Measurements from ENCODE around the gene SNX30.

SNX30 gene

DNA sequence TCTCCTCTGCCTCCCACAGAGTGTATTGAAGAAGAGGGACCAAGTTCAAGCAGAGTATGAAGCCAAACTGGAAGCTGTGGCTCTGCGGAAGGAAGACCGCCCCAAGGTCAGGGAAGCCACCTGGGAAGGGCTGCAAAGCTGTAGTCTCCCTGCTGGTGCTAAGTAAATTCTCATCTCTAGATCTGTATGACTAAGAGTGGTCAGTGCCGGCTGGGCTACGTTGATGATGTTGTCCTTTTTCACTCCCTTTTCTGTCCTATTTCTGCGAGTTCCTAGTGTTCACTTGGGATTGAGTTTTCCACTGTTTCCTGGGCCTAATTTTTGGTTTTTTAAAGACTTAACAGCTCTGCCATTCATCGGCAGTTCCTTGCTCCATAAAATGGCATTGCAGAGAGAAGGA is 100.3 kb downstream of the SNX30 start:
- peaks cover 16% of the 10 kb centered on the region for H3K4me1 ChIP-seq (ENCODE audit: insufficient read depth, low read length)
- no peak overlapping the region for H3K4me3 ChIP-seq (ENCODE audit: low read length)
- H3K27ac ChIP-seq (ENCODE audit: low read depth, low read length): no peak overlapping the region
- 96% methylated on average over 6 of the region's 6 CpGs for WGBS
- H3K36me3 ChIP-seq (ENCODE audit: insufficient read depth, low read length): peaks cover 18% of the 10 kb centered on the region; the same call in 1 of the 2 replicates
- H3K9ac ChIP-seq (ENCODE audit: low read depth, low read length): no peak overlapping the region
- H3K27me3 ChIP-seq (ENCODE audit: insufficient read depth, low read length): no peaks in the 10 kb centered on the region
- H3K9me3 ChIP-seq (ENCODE audit: insufficient read depth, low read depth, low read length): no peaks in the 10 kb centered on the region

DNA sequence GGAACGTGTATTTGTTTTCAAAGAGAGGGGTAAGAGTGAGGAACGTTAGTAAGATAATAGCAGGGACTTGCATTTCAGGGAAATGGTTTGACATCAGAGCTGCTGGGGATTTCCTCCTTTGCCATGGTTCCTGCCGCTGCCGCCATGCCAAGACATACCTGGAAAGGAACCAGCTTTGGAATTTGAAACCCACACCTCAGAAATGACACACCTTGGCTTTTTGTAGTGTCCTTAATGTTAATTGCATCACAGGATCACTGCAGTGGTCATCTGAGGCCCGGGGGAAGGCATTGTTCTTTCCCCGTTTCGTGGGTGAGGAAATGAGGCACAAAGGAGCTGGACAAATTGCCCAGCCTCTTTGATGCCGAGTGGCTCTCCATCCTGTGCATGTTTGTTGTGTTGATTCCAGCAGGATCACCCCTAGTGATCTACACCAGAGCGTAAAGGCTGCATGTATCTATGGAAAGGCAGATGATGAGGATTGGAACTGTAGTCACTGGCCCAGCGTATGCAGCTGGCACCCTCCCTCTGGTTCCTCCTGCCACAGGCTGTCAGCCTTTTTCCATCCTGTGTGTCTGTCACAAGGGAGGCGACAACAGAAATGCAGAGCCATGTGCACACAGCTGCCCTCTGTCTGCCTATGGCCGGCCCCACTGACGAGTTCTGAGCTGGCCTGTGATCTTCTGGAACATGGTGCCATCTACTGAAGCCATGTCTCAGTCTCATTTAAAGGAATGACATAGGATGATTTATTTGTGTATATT is 102.4 kb downstream of the SNX30 start:
- Histone ChIP-seq H3K4me3 (ENCODE audit: low read length) (no peak overlapping the region), H3K27ac (ENCODE audit: low read depth, low read length) (no peak overlapping the region), H3K36me3 (ENCODE audit: insufficient read depth, low read length) (peaks cover 18% of the 10 kb centered on the region; the same call in 1 of the 2 replicates), H3K9ac (ENCODE audit: low read depth, low read length) (no peak overlapping the region), H3K27me3 (ENCODE audit: insufficient read depth, low read length) (no peaks in the 10 kb centered on the region), H3K4me1 (ENCODE audit: insufficient read depth, low read length) (peaks cover 6% of the 10 kb centered on the region; the same call in 1 of the 2 replicates), H3K9me3 (ENCODE audit: insufficient read depth, low read depth, low read length) (no peaks in the 10 kb centered on the region)
- 78% methylated on average over 13 of the region's 13 CpGs for WGBS

DNA sequence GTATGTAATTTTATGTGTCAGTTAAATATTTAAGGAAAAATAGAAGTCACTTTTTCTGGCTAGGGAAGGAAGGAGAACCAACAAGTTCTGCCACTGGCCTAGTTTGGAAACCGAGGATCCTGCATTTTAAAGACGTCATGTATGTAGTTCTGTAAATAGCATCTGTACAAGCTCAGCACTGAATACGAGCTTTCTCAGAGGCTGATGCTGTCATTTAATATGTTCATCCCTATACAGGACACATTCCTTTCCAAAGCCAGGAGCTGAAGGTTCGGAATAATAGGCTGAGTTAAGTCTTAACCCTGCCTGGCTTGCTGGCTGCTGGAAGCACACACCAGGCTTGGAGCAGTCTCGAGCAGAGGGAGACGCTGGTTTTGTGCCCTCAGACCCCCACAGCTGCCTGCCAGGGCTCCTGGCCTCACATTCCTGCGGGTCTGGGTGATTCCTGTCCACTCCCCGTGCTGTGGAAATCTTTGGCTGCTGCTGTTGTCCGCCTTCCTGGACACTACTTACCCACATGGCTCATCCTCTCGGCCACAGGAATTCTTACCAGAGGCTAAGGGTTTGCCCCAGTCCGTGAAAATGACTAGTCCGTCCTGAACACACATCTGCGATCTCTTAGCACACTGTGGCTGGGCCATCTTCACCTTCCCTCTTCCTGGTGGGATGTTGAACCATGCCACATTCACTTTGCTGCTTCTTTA is 103.5 kb downstream of the SNX30 start:
- Histone ChIP-seq H3K9me3 (ENCODE audit: insufficient read depth, low read depth, low read length) (no peaks in the 10 kb centered on the region), H3K4me3 (ENCODE audit: low read length) (no peak overlapping the region), H3K27me3 (ENCODE audit: insufficient read depth, low read length) (no peaks in the 10 kb centered on the region), H3K4me1 (ENCODE audit: insufficient read depth, low read length) (peaks cover 2% of the 10 kb centered on the region; the same call in 1 of the 2 replicates), H3K27ac (ENCODE audit: low read depth, low read length) (no peak overlapping the region), H3K36me3 (ENCODE audit: insufficient read depth, low read length) (peaks cover 18% of the 10 kb centered on the region; the same call in 1 of the 2 replicates), H3K9ac (ENCODE audit: low read depth, low read length) (no peak overlapping the region)
- WGBS: 92% methylated on average over 13 of the region's 13 CpGs

DNA sequence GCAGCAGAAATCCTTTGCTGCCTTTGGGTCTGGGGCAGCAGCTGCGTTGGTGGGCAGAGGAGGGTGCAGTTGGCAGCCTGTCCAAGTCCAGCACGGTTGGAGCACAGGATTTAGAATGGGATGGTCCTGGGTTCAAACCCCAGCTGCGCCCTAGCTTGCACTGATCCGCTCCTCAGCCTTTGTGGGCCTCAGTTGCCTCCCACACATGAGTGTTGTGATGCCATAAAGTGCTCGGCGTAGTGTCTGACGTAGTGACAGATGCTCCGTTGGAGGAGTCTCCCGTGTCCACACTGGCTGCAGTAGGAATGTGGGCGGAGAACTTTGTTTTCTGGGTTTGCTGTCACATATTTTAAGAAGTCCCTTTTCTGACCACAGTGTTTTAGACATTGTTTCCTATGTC is 104.1 kb downstream of the SNX30 start:
- Histone ChIP-seq H3K36me3 (ENCODE audit: insufficient read depth, low read length) (peaks cover 18% of the 10 kb centered on the region; the same call in 1 of the 2 replicates), H3K4me1 (ENCODE audit: insufficient read depth, low read length) (no peaks in the 10 kb centered on the region), H3K9ac (ENCODE audit: low read depth, low read length) (no peak overlapping the region), H3K27me3 (ENCODE audit: insufficient read depth, low read length) (no peaks in the 10 kb centered on the region), H3K9me3 (ENCODE audit: insufficient read depth, low read depth, low read length) (no peaks in the 10 kb centered on the region), H3K27ac (ENCODE audit: low read depth, low read length) (no peak overlapping the region), H3K4me3 (ENCODE audit: low read length) (no peak overlapping the region)
- 89% methylated on average over 10 of the region's 10 CpGs for WGBS

DNA sequence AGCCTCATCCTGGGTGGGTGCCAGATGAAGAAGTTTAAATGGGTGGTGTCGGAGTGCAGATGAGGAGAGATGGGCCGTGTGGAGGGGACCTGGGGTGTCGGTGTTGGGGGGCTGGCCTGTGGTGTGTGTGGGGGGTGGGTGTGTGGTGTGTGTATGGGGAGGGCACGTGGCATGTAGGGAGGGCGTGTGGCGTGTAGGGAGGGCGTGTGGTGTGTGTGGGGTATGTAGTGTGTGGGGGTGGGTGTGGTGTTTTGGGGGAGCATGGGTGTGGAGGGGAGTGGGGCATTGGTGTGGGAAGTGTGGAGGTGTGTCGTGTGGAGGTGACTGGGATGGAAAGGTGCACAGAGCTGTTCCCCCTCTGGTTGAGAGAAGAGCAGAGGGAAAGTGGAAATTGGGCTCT is 105.6 kb downstream of the SNX30 start:
- Histone ChIP-seq H3K36me3 (ENCODE audit: insufficient read depth, low read length) (peaks cover 13% of the 10 kb centered on the region; the same call in 1 of the 2 replicates), H3K4me1 (ENCODE audit: insufficient read depth, low read length) (no peaks in the 10 kb centered on the region), H3K4me3 (ENCODE audit: low read length) (no peak overlapping the region), H3K27me3 (ENCODE audit: insufficient read depth, low read length) (no peaks in the 10 kb centered on the region), H3K9me3 (ENCODE audit: insufficient read depth, low read depth, low read length) (no peaks in the 10 kb centered on the region), H3K9ac (ENCODE audit: low read depth, low read length) (no peak overlapping the region), H3K27ac (ENCODE audit: low read depth, low read length) (no peak overlapping the region)
- WGBS: 93% methylated on average over 8 of the region's 8 CpGs

DNA sequence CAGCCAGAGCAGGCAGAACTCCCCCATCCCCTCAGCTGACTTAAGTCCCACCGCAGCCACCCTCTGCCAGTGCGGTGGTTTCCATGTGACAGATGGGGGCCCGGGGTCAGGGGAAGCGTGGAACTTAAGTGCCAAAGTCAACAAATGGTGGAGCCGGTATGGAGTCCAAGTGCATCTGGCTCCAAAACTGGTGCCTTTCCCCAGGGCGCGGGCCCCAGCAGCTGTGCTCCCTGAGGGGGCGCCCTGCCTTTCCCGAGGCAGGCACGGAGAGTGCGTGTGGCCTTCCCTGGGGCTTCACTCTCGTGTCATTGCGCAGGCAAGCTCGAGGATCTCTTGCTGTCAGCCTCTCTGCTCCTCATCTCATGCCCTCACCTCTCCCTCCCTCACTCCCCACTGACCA is 106.3 kb downstream of the SNX30 start:
- H3K9me3 ChIP-seq (ENCODE audit: insufficient read depth, low read depth, low read length): no peaks in the 10 kb centered on the region
- peaks cover 12% of the 10 kb centered on the region; the same call in 1 of the 2 replicates for H3K36me3 ChIP-seq (ENCODE audit: insufficient read depth, low read length)
- no peaks in the 10 kb centered on the region for H3K4me1 ChIP-seq (ENCODE audit: insufficient read depth, low read length)
- H3K9ac ChIP-seq (ENCODE audit: low read depth, low read length): no peak overlapping the region
- H3K27me3 ChIP-seq (ENCODE audit: insufficient read depth, low read length): no peaks in the 10 kb centered on the region
- WGBS: 93% methylated on average over 14 of the region's 14 CpGs
- no peak overlapping the region for H3K4me3 ChIP-seq (ENCODE audit: low read length)
- H3K27ac ChIP-seq (ENCODE audit: low read depth, low read length): no peak overlapping the region

DNA sequence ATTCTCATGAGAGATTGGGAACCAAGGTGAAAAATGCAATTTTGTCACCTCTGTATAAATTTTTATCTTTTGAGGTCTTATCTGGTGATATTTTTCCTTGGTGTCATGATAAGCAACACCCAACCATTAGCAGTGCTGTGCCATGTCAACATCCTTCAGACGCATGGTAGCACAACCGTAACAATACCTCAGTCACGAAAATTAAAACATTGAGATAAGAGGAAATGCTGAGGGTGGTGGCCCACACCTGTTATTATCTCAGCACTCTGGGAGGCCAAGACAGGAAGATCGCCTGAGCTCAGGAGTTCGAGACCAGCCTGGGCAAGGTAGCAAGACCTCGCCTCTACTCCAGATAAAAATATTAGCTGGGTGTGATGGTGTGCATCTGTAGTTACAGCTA is 107.4 kb downstream of the SNX30 start:
- H3K27me3 ChIP-seq (ENCODE audit: insufficient read depth, low read length): no peaks in the 10 kb centered on the region
- no peaks in the 10 kb centered on the region for H3K9me3 ChIP-seq (ENCODE audit: insufficient read depth, low read depth, low read length)
- peaks cover 8% of the 10 kb centered on the region; the same call in 1 of the 2 replicates for H3K36me3 ChIP-seq (ENCODE audit: insufficient read depth, low read length)
- H3K27ac ChIP-seq (ENCODE audit: low read depth, low read length): no peak overlapping the region
- no peak overlapping the region for H3K4me3 ChIP-seq (ENCODE audit: low read length)
- H3K9ac ChIP-seq (ENCODE audit: low read depth, low read length): no peak overlapping the region
- H3K4me1 ChIP-seq (ENCODE audit: insufficient read depth, low read length): no peaks in the 10 kb centered on the region
- 94% methylated on average over 6 of the region's 6 CpGs for WGBS

DNA sequence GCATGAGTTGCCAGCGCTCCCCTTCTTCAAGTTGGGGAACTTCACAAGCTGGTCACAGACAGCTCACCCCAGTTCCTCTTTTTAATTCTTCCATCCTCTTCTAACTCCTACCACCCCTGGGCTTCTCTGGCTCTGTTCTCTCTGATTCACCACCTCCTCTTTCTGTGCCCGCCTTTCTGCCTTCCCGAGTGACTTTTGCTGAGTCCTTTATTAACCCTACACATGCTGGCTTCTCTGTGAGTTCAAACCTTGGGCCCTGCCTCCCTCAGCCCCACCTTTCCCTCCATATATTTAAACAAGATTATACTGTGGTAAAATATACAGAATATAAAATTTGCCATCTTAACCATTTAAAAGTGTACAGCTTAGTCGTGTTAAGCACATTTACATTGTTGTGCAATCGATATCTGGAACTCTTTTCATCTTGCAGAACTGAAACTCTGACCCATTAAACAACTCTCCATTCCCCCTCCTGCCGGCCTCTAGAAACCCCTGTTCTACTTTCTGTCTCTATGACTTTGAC is 108.1 kb downstream of the SNX30 start:
- no peak overlapping the region for H3K4me3 ChIP-seq (ENCODE audit: low read length)
- H3K9ac ChIP-seq (ENCODE audit: low read depth, low read length): no peak overlapping the region
- no peaks in the 10 kb centered on the region for H3K27me3 ChIP-seq (ENCODE audit: insufficient read depth, low read length)
- no peaks in the 10 kb centered on the region for H3K9me3 ChIP-seq (ENCODE audit: insufficient read depth, low read depth, low read length)
- H3K4me1 ChIP-seq (ENCODE audit: insufficient read depth, low read length): no peaks in the 10 kb centered on the region
- H3K36me3 ChIP-seq (ENCODE audit: insufficient read depth, low read length): 0 out of 2 replicates have a peak, but pooled peaks cover 5% of the 10 kb centered on the region
- WGBS: 74% methylated on average over 6 of the region's 6 CpGs
- H3K27ac ChIP-seq (ENCODE audit: low read depth, low read length): no peak overlapping the region

DNA sequence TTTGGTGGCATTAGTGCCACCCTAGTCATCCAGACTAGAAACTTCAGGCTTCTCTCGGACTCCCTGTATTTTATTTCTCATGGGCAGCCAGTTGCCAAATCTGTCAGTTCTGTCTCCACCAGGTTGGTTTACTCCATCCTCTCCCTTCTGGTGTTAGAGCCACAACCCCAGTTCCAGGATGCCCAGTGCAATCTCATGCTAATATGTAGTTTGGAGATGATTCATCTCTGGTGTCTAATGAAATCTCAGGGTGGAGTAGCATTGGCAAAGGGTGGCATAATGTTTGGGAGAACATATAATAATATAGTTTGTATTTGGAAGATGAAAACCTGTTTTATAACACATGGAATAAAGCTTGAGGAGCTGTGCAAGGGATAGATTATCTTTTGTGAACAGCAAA is 109.9 kb downstream of the SNX30 start:
- H3K27ac ChIP-seq (ENCODE audit: low read depth, low read length): no peak overlapping the region
- no peaks in the 10 kb centered on the region for H3K27me3 ChIP-seq (ENCODE audit: insufficient read depth, low read length)
- 98% methylated on average over 1 of the region's 1 CpG for WGBS
- H3K4me3 ChIP-seq (ENCODE audit: low read length): no peak overlapping the region
- H3K36me3 ChIP-seq (ENCODE audit: insufficient read depth, low read length): peaks cover 3% of the 10 kb centered on the region; the same call in 1 of the 2 replicates
- no peak overlapping the region for H3K9ac ChIP-seq (ENCODE audit: low read depth, low read length)
- H3K9me3 ChIP-seq (ENCODE audit: insufficient read depth, low read depth, low read length): no peaks in the 10 kb centered on the region
- no peaks in the 10 kb centered on the region for H3K4me1 ChIP-seq (ENCODE audit: insufficient read depth, low read length)

DNA sequence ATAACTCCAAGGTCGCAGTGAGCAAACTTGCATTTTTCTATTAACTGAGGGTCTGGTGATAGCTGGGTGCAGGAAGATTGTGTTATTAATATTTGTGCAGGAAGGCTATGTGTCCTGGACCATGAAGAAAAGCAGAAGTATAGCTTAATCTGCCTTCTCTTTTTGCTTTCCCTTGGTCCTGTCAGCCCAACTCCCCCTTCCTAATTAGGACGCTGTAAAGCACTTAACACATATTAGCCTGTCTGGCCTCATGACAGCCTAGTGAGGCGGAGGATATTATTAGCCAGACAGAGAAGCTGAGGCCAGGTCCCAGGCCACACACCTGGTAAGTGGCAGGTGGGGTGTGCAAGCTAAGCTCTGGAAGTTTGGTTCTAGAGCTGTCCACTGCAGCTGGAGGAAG is 110.6 kb downstream of the SNX30 start:
- Histone ChIP-seq H3K9me3 (ENCODE audit: insufficient read depth, low read depth, low read length) (no peaks in the 10 kb centered on the region), H3K4me3 (ENCODE audit: low read length) (no peak overlapping the region), H3K27me3 (ENCODE audit: insufficient read depth, low read length) (no peaks in the 10 kb centered on the region), H3K27ac (ENCODE audit: low read depth, low read length) (no peak overlapping the region), H3K36me3 (ENCODE audit: insufficient read depth, low read length) (peaks cover 5% of the 10 kb centered on the region; the same call in 1 of the 2 replicates), H3K9ac (ENCODE audit: low read depth, low read length) (no peak overlapping the region), H3K4me1 (ENCODE audit: insufficient read depth, low read length) (no peaks in the 10 kb centered on the region)
- WGBS: 80% methylated on average over 3 of the region's 3 CpGs

All from HUES64 (cell line).